Epithelial cell of esophagus (primary cell): ENCODE measurements around the gene ZNF784.
A peak's percentile ranks its signal among the peaks of the same experiment; 100 is the strongest.

Experiments used
- DNase-seq: peaks from one replicate; pipeline ENCODE4 v3.0.0; 2010; ENCODE audit warnings: low read depth
- H3K4me3 ChIP-seq: 2 replicates; pipeline ENCODE4 v1.5.1; 2011; ENCODE audit warnings: mild to moderate bottlenecking, low read length, control low read depth
- CTCF ChIP-seq: IDR thresholded peaks from 2 replicates; pipeline ENCODE4 v1.5.1; 2011; ENCODE audit warnings: low read depth, mild to moderate bottlenecking, low read length, control low read depth, inconsistent platforms; ENCODE audit not compliant: insufficient read depth; ENCODE audit errors: missing control alignments

Gene ZNF784

GRCh38 chr19:55656988-55657747, 32.8 kb upstream of the ZNF784 start:
- H3K4me3 ChIP-seq = peak overlapping the region; percentile 86
- no peak for TF ChIP-seq CTCF

GRCh38 chr19:55656552-55656951, 32.2 kb upstream of the ZNF784 start:
- peak overlapping the region; percentile 86 for H3K4me3 ChIP-seq
- DNase-seq = no peak
- no peak for TF ChIP-seq CTCF

More at GRCh38 chr19:55656988-55657747, 32.8 kb upstream of the ZNF784 start:
- peak; percentile 45 for DNase-seq

GRCh38 chr19:55655648-55656040, 31.3 kb upstream of the ZNF784 start:
- DNase-seq = no peak
- peak overlapping the region; percentile 86 for H3K4me3 ChIP-seq
- no peak for TF ChIP-seq CTCF

- DNase-seq = peak; percentile 92
- no peak for TF ChIP-seq CTCF
- peak within 1 kb of the TSS; percentile 86 for H3K4me3 ChIP-seq
Measured at GRCh38 chr19:55654868-55655647, 30.7 kb upstream of the ZNF784 start, which contains the start of gene U2AF2. TSS of gene U2AF2 (plus strand) at chr19:55655035. CDS start at chr19:55655105, 70 bp downstream.

DNA sequence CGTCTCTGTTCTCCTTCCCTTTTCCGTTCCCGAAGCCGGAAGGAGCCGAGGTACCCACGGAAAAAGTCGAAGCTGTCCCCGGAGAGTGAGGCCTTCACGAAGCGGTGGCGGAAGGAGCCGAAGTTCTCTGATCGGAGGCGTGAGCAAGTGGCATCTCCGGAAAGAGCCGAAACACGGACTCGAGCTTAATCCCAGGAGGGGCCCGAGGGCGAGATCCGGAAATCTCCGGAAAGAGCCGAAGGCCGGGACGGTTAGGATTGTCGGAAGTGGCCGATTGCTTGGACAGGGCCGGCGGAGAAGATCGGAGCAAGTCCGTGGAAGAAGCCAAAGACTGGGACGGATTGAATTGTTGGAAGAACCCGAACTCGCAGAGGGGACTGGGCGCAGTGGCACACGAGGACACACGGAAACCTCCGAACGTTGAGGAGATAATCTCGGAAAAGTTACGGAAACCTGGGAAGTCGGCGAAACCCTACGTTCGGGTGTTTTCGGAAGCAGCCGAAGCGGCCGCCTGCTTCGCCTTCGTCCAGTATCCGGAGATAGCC, 30.0 kb upstream of the ZNF784 start:
- DNase-seq = peak; percentile 99
- H3K4me3 ChIP-seq = peak overlapping the region; percentile 86
- TF ChIP-seq CTCF = no peak

GRCh38 chr19:55653651-55654322, 29.4 kb upstream of the ZNF784 start:
- peak; percentile 100 for TF ChIP-seq CTCF
- peak; percentile 97 for DNase-seq
- peak overlapping the region; percentile 86 for H3K4me3 ChIP-seq
